H1 (cell line): Measurements from ENCODE around the gene SLC38A8. TPM values are rescaled to one million over a fixed set of nuclear protein-coding genes. Genes with fewer than 3 reads are reported as not detected.

Source experiments
- CTCF ChIA-PET: fragments of 300-600 bp; sonication (Branson Sonifier 250); formaldehyde crosslinking; loops from one replicate; lab custom pipeline; 2021; ENCODE audit not compliant: partially characterized antibody; lab: Charles Lee
- POLR2A ChIA-PET: fragments of 300-600 bp; sonication (Branson Sonifier 250); formaldehyde crosslinking; loops from one replicate; lab custom pipeline; 2021; ENCODE audit warnings: inconsistent platforms; ENCODE audit not compliant: partially characterized antibody; lab: Charles Lee
- DNase-seq, 2 experiments: peaks; one replicate each; pipeline versions ENCODE4 v3.0.0 to v3.0.0-alpha.2; 2010 to 2022; ENCODE audit warnings: low spot score in 2 of 2, low read depth in 1 of 2, mixed read lengths in 1 of 2
- FAIRE-seq: peaks from 2 replicates; lab custom pipeline; 2011; peaks lifted over from hg19 to GRCh38; lab: Jason Lieb, UNC
- H2AFZ ChIP-seq: 2 replicates; pipeline ENCODE4 v1.8.1; 2012; ENCODE audit warnings: low read length, inconsistent platforms
- H2AK5ac ChIP-seq: 2 replicates; pipeline ENCODE4 v1.6.1; 2013; ENCODE audit warnings: low read depth, low read length
- H2BK120ac ChIP-seq: replicated peaks from 2 replicates; pipeline ENCODE3; 2013; ENCODE audit warnings: low read depth, low read length, inconsistent platforms
- H2BK12ac ChIP-seq: 2 replicates; pipeline ENCODE4 v1.6.1; 2013; ENCODE audit warnings: low read depth, low read length
- H2BK15ac ChIP-seq: 2 replicates; pipeline ENCODE4 v1.6.1; 2013; ENCODE audit warnings: low read length
- H2BK20ac ChIP-seq: 2 replicates; pipeline ENCODE4 v1.6.1; 2013; ENCODE audit warnings: low read length
- H2BK5ac ChIP-seq: 2 replicates; pipeline ENCODE4 v1.6.1; 2013; ENCODE audit warnings: low read depth, low read length
- H3K14ac ChIP-seq: 2 replicates; pipeline ENCODE4 v1.6.1; 2013; ENCODE audit warnings: inconsistent platforms; ENCODE audit not compliant: insufficient read length
- H3K18ac ChIP-seq: 2 replicates; pipeline ENCODE4 v1.6.1; 2013; ENCODE audit warnings: low read length; ENCODE audit errors: extremely low read depth
- H3K23ac ChIP-seq: 2 replicates; pipeline ENCODE4 v1.6.1; 2013; ENCODE audit warnings: inconsistent platforms; ENCODE audit not compliant: insufficient read length
- H3K23me2 ChIP-seq: 2 replicates; pipeline ENCODE4 v1.6.1; 2013; ENCODE audit warnings: low read depth, low read length
- H3K27ac ChIP-seq: 2 replicates; pipeline ENCODE4 v1.6.1; 2011; ENCODE audit warnings: low read depth, low read length, inconsistent platforms
- H3K27me3 ChIP-seq, 4 experiments: replicated peaks in 1 of 4; 1 replicate in 1 of 4; 2 replicates in 3 of 4; pipeline versions ENCODE4 v1.6.1 to v1.8.1; 2011 to 2013; ENCODE audit warnings: low read length in 3 of 4, mild to moderate bottlenecking in 3 of 4, inconsistent platforms in 2 of 4, mixed read lengths in 2 of 4, moderate library complexity in 1 of 4; ENCODE audit not compliant: control insufficient read depth in 3 of 4, insufficient read depth in 3 of 4; ENCODE audit errors: extremely low read depth in 1 of 4
- H3K36me3 ChIP-seq, 4 experiments: 2 replicates each; pipeline versions ENCODE4 v1.6.1 to v1.8.1; 2011 to 2013; ENCODE audit warnings: mild to moderate bottlenecking in 4 of 4, low read length in 3 of 4, moderate library complexity in 2 of 4, control low read depth in 1 of 4, inconsistent platforms in 1 of 4; ENCODE audit not compliant: insufficient read depth in 4 of 4, control insufficient read depth in 2 of 4
- H3K4ac ChIP-seq: replicated peaks from 2 replicates; pipeline ENCODE3; 2013; ENCODE audit warnings: low read length, low read depth, mixed read lengths, inconsistent platforms; ENCODE audit not compliant: insufficient read length
- H3K4me1 ChIP-seq, 4 experiments: replicated peaks in 1 of 4; 1 replicate in 1 of 4; 2 replicates in 3 of 4; pipeline versions ENCODE4 v1.6.1 to v1.8.1; 2011 to 2013; ENCODE audit warnings: low read length in 3 of 4, inconsistent platforms in 2 of 4, mixed read lengths in 1 of 4; ENCODE audit not compliant: insufficient read depth in 4 of 4, control insufficient read depth in 3 of 4
- H3K4me2 ChIP-seq, 2 experiments: 2 replicates each; pipeline versions ENCODE4 v1.6.1 to v1.8.1; 2011 to 2013; ENCODE audit warnings: low read depth in 2 of 2, low read length in 2 of 2, control low read depth in 1 of 2, inconsistent platforms in 1 of 2, mild to moderate bottlenecking in 1 of 2; ENCODE audit not compliant: insufficient read depth in 1 of 2
- H3K4me3 ChIP-seq, 4 experiments: fragments of 200-600, 300-600 bp in 1 of 4; sonication (generic), shearing (Covaris generic), sonication (Bioruptor Twin) in 1 of 4; 2 replicates each; pipeline versions ENCODE4 v1.5.1 to v1.8.1; 2011 to 2016; ENCODE audit warnings: low read length in 4 of 4, low read depth in 3 of 4, control low read depth in 2 of 4, inconsistent platforms in 2 of 4, mild to moderate bottlenecking in 2 of 4, mixed read lengths in 1 of 4, moderate library complexity in 1 of 4; ENCODE audit not compliant: insufficient read depth in 2 of 4; ENCODE audit errors: extremely low read depth in 1 of 4
- H3K56ac ChIP-seq: replicated peaks from 2 replicates; pipeline ENCODE3; 2013; ENCODE audit warnings: low read depth, mild to moderate bottlenecking, mixed read lengths, low read length, inconsistent platforms; ENCODE audit not compliant: insufficient read length
- H3K79me1 ChIP-seq: 2 replicates; pipeline ENCODE4 v1.6.1; 2013; ENCODE audit warnings: low read depth, low read length, control low read depth
- H3K79me2 ChIP-seq, 2 experiments: 2 replicates each; pipeline versions ENCODE4 v1.6.1 to v1.8.1; 2012 to 2013; ENCODE audit warnings: low read length in 2 of 2, mild to moderate bottlenecking in 2 of 2, inconsistent platforms in 1 of 2; ENCODE audit not compliant: insufficient read depth in 2 of 2, control insufficient read depth in 1 of 2
- H3K9ac ChIP-seq, 4 experiments: replicated peaks in 1 of 4; 1 replicate in 1 of 4; 2 replicates in 3 of 4; pipeline versions ENCODE4 v1.6.1 to v1.8.1; 2011 to 2013; ENCODE audit warnings: low read depth in 3 of 4, low read length in 3 of 4, control low read depth in 2 of 4, mild to moderate bottlenecking in 2 of 4, moderate library complexity in 2 of 4, inconsistent platforms in 1 of 4; ENCODE audit errors: extremely low read depth in 1 of 4
- H3K9me3 ChIP-seq, 2 experiments: 2 replicates each; pipeline versions ENCODE4 v1.6.1 to v1.8.1; 2012 to 2013; ENCODE audit warnings: mild to moderate bottlenecking in 2 of 2, moderate library complexity in 2 of 2, control low read depth in 1 of 2, inconsistent platforms in 1 of 2, low read depth in 1 of 2, low read length in 1 of 2, mixed read lengths in 1 of 2; ENCODE audit not compliant: insufficient read depth in 2 of 2
- H4K20me1 ChIP-seq, 2 experiments: replicated peaks in 1 of 2; 2 replicates each; pipeline versions ENCODE3 to v1.8.1; 2011 to 2013; ENCODE audit warnings: inconsistent platforms in 2 of 2, low read length in 2 of 2, mild to moderate bottlenecking in 1 of 2; ENCODE audit not compliant: insufficient read depth in 2 of 2, control insufficient read depth in 1 of 2
- H4K5ac ChIP-seq: 2 replicates; pipeline ENCODE4 v1.6.1; 2013; ENCODE audit warnings: low read length, low read depth, mixed read lengths, inconsistent platforms; ENCODE audit not compliant: insufficient read length
- H4K8ac ChIP-seq: 2 replicates; pipeline ENCODE4 v1.8.0; 2013; ENCODE audit warnings: mild to moderate bottlenecking, moderate library complexity, low read length, inconsistent platforms; ENCODE audit not compliant: insufficient read depth; ENCODE audit errors: extremely low read depth
- H4K91ac ChIP-seq: replicated peaks from 2 replicates; pipeline ENCODE3; 2013; ENCODE audit warnings: low read length, mixed read lengths, inconsistent platforms; ENCODE audit not compliant: insufficient read length
- ATF3 ChIP-seq: IDR thresholded peaks from 2 replicates; pipeline ENCODE4 v1.6.1; 2011; ENCODE audit warnings: low read depth, mild to moderate bottlenecking, low read length; ENCODE audit not compliant: insufficient read depth
- EZH2 ChIP-seq: fragments of 200-600 bp; sonication (generic); IDR thresholded peaks from 2 replicates; pipeline ENCODE4 v1.7.1; 2012; ENCODE audit warnings: low read depth, mild to moderate bottlenecking, moderate library complexity, low read length, inconsistent platforms; ENCODE audit not compliant: severe bottlenecking
- NANOG ChIP-seq: IDR thresholded peaks from 2 replicates; pipeline ENCODE4 v1.6.1; 2011; ENCODE audit warnings: low read length, low read depth, mild to moderate bottlenecking, inconsistent platforms; ENCODE audit not compliant: insufficient read depth, poor library complexity, severe bottlenecking
- PHF8 ChIP-seq: fragments of 200-600 bp; sonication (generic); conservative IDR thresholded peaks from 2 replicates; pipeline ENCODE4 v1.7.1; 2012; ENCODE audit warnings: low read depth, mild to moderate bottlenecking, inconsistent platforms, low read length, moderate library complexity
- RFX5 ChIP-seq: IDR thresholded peaks from 2 replicates; pipeline ENCODE4 v1.6.1; 2011; ENCODE audit warnings: low read depth, low read length, improper control_type of control experiment, borderline replicate concordance
- TAF7 ChIP-seq: optimal IDR thresholded peaks from 2 replicates; pipeline ENCODE3; 2011; ENCODE audit warnings: low read depth, mild to moderate bottlenecking, inconsistent platforms, low read length, moderate library complexity, borderline replicate concordance
- TCF12 ChIP-seq: IDR thresholded peaks from 2 replicates; pipeline ENCODE4 v1.6.1; 2011; ENCODE audit warnings: low read depth, mild to moderate bottlenecking, low read length
- USF2 ChIP-seq: IDR thresholded peaks from 2 replicates; pipeline ENCODE4 v1.6.1; 2011; ENCODE audit warnings: low read length, improper control_type of control experiment
- ZNF274 ChIP-seq: IDR thresholded peaks from 2 replicates; pipeline ENCODE4 v1.7.0; 2012; ENCODE audit warnings: low read length, borderline replicate concordance; ENCODE audit errors: extremely low read depth
- WGBS, 2 experiments: shearing (Covaris generic) in 1 of 2; methylation state at CpG; one replicate each; pipeline versions ENCODE4 v1.1.6 to v1.1.7; 2013 to 2015; ENCODE audit warnings: low lambda C conversion rate in 2 of 2, mixed read lengths in 2 of 2, inconsistent platforms in 1 of 2, low coverage in 1 of 2, missing lambda C conversion rate in 1 of 2; ENCODE audit not compliant: insufficient replicate concordance in 2 of 2, insufficient coverage in 1 of 2, insufficient read length in 1 of 2; ENCODE audit errors: extremely low coverage in 1 of 2, missing lambda C conversion rate in 1 of 2; 5-methylcytosine and 5-hydroxymethylcytosine counted together
- polyA plus RNA-seq, 7 experiments: library from polyadenylated mRNA; depleted of rRNA in 3 of 7; stranded (reverse) in 5 of 7; unstranded in 2 of 7; fragments of >200 nt in 5 of 7; fragments of 200-250 nt in 2 of 7; gene quantifications; 1 replicate in 5 of 7; 2 replicates in 1 of 7; 4 replicates in 1 of 7; pipeline versions ENCODE4 v1.2.1 to v1.2.3, GENCODE V29; 2011 to 2013; ENCODE audit warnings: missing spikeins in 2 of 7, mixed read lengths in 2 of 7
- total RNA-seq: library from RNA; stranded (reverse); fragmentation: NEBNext Ultra II Directional; extraction: Animal tissue kit (Norgen Biotek cat#: 25700); gene quantifications from 2 replicates; pipeline ENCODE4 v1.2.1, GENCODE V29; 2021

The SLC38A8 gene
- total and polyA plus RNA-seq, 2 of the 8 experiments (the other 6 are each of a cell fraction or from before 2014, with no cell fraction given), result 0.08 TPM; not detected in 1

DNA sequence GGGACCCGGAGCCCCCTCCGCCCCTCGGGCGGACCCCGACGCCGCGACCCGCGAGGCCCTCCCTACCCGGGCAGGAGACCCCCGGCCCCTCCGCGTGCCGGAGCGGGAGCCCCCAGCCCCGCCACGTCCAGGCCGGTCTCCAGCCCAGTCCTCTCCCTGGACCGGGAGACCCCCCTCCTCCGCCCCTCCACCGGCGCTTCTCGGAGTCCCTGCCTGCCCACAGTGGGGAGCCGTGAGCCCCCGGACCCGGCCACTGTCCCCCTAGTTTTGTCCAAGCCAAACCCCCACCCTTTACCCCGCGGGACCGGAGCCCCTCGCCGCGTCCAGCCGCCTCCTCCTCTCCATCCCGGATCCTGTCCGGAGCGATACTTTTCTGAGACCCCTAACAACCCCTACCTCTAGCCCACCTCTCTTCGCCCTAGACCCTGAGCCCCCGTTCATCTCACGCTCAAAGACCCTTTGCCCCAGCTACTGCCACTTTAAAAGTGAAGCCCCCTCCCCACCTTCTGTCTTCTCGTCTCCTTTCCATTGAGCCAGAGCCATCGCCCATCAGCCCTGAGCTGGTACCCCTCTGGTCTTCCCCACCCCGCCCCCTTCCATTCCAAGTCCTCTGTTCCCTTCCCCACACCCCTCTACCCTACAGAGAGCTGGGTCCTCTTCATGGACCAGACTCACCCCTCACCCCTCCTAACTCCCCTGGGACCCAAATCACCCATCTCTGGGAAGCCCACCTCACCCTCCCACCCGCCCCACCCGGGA lies 73.5 kb downstream of the SLC38A8 start:
- Histone ChIP-seq H2BK120ac (no peak overlapping the region), H3K56ac (no peak overlapping the region), H3K27me3 (peaks cover 0 to 13% (median 9%) of the 10 kb centered on the region in 4 experiments; a peak in 6 of 7 replicates), H4K8ac (peak overlapping the region; percentile 15; the same call in 1 of the 2 replicates), H2AK5ac (no peak overlapping the region), H3K9me3 (no peaks in the 10 kb centered on the region), H3K4me1 (peaks cover 0 to 11% (median 8%) of the 10 kb centered on the region in 4 experiments; a peak in 6 of 7 replicates), H3K18ac (no peak overlapping the region; the same call in 1 of the 2 replicates), H3K36me3 (no peaks in the 10 kb centered on the region), H3K27ac (no peak overlapping the region), H3K9ac (no peak overlapping the region), H2BK15ac (no peak overlapping the region), H3K4me2 (peak overlapping the region; percentile 76 to 79), H2BK12ac (no peak overlapping the region), H3K4ac (no peak overlapping the region), H3K4me3 (peak overlapping the region; percentile 31 to 62 (median 45)), H2BK20ac (no peak overlapping the region), H2AFZ (no peak overlapping the region), H4K20me1 (peaks cover 0 to 3% of the 10 kb centered on the region in 2 experiments), H3K23ac (no peak overlapping the region), H3K79me2 (no peaks in the 10 kb centered on the region), H3K23me2 (peaks cover 11% of the 10 kb centered on the region; the same call in 1 of the 2 replicates), H3K14ac (no peak overlapping the region), H4K91ac (no peak overlapping the region), H3K79me1 (no peaks in the 10 kb centered on the region), H2BK5ac (no peak overlapping the region), H4K5ac (no peak overlapping the region)
- ChIA-PET POLR2A (interaction anchor here (1.0 to 1.9 kb wide), 3 partner anchors 73 to 148 kb away, joined by 3 to 10 read pairs (median 5); partner anchors contain the start of gene MBTPS1), CTCF (interaction anchor here (0.9 to 4.6 kb wide), 13 partner anchors 9 to 99 kb away, joined by 3 to 70 read pairs (median 6); partner anchors contain the start of genes OSGIN1 and SLC38A8)
- TF ChIP-seq NANOG (no peak), PHF8 (no peak), ATF3 (no peak), TAF7 (no peak), RFX5 (no peak), USF2 (no peak), EZH2 (peak; percentile 44), TCF12 (no peak), ZNF274 (no peak)
- FAIRE-seq (no peak), DNase-seq (no peak)
- WGBS, 2 experiments, result 11% methylated on average over 9 of the region's 45 CpGs; no CpG with 5 or more reads in 1 of the 2 experiments
